Activated naive CD4-positive, alpha-beta T cell treated with anti-CD3 and anti-CD28 coated beads, Interleukin-2, amount 50 U/mL, for 72 hours (primary cell): ENCODE data around the gene RSPH1. TPM values are rescaled to one million over a fixed set of nuclear protein-coding genes. Genes with fewer than 3 reads are reported as not detected.
A peak's percentile ranks its signal among the peaks of the same experiment; 100 is the strongest.

Experiments used
- ATAC-seq, 2 donors: fragments of 150-1000 bp; cut with Tn5 transposase; 2 replicates each; pipeline ENCODE4 v1.10.0; 2021; ENCODE audit warnings: mild to moderate bottlenecking in 2 of 2, moderate library complexity in 2 of 2
- DNase-seq, 2 donors: peaks; one replicate each; pipeline ENCODE4 v3.0.0; 2021 to 2022; ENCODE audit warnings: low spot score in 2 of 2
- H3K27ac Mint-ChIP-seq, 2 donors: one replicate each; pipeline ENCODE4 v1.8.0; 2022; ENCODE audit warnings: mild to moderate bottlenecking in 2 of 2, mixed read lengths in 2 of 2
- H3K36me3 Mint-ChIP-seq, 2 donors: one replicate each; pipeline ENCODE4 v1.8.0; 2022; ENCODE audit warnings: mixed read lengths in 2 of 2
- H3K9me3 Mint-ChIP-seq, 2 donors: one replicate each; pipeline ENCODE4 v1.8.0; 2022; ENCODE audit warnings: mixed read lengths in 2 of 2
- total RNA-seq, 2 donors: library from RNA; stranded (reverse); gene quantifications; one replicate each; pipeline ENCODE4 v1.2.3, GENCODE V29; 2022

RSPH1 gene
- total RNA-seq, 2 donors from 2014 or later: 0.11 to 0.33 TPM

DNA sequence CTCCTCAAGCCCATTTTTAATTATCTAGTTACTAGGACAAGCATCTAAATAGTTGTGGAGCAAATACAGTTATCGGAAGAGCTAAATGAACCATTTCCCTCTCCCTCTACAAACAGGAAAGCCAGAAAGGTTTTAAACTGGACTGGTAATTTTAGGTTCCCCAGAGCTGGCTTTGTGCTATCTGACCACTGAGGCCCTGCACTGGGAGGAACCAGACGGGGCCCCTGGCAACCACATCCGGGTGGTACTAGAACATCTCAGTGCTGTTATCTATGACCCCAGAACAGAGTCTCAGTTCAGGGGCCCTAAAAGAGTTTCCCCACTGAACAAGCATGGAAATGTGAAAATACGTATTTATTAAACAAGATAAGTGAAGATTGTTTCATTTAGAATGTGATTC, 7.7 kb upstream of the RSPH1 start:
- Mint-ChIP-seq H3K27ac (peak overlapping the region in 1 of 2 donors; percentile 6), H3K9me3 (no peaks in the 10 kb centered on the region), H3K36me3 (no peaks in the 10 kb centered on the region)
- ATAC-seq: no peak
- no peak for DNase-seq

GRCh38 chr21:42500736-42501135, 4.7 kb upstream of the RSPH1 start:
- no peak for DNase-seq
- H3K9me3 Mint-ChIP-seq: no peaks in the 10 kb centered on the region
- no peak overlapping the region for H3K27ac Mint-ChIP-seq
- ATAC-seq: no peak
- H3K36me3 Mint-ChIP-seq: no peaks in the 10 kb centered on the region

- ATAC-seq (no peak), DNase-seq (no peak)
- no peaks in the 10 kb centered on the region for H3K36me3 Mint-ChIP-seq
- no peak overlapping the region for H3K27ac Mint-ChIP-seq
- no peaks in the 10 kb centered on the region for H3K9me3 Mint-ChIP-seq
Measured at GRCh38 chr21:42500225-42500624, 4.2 kb upstream of the RSPH1 start.

DNA sequence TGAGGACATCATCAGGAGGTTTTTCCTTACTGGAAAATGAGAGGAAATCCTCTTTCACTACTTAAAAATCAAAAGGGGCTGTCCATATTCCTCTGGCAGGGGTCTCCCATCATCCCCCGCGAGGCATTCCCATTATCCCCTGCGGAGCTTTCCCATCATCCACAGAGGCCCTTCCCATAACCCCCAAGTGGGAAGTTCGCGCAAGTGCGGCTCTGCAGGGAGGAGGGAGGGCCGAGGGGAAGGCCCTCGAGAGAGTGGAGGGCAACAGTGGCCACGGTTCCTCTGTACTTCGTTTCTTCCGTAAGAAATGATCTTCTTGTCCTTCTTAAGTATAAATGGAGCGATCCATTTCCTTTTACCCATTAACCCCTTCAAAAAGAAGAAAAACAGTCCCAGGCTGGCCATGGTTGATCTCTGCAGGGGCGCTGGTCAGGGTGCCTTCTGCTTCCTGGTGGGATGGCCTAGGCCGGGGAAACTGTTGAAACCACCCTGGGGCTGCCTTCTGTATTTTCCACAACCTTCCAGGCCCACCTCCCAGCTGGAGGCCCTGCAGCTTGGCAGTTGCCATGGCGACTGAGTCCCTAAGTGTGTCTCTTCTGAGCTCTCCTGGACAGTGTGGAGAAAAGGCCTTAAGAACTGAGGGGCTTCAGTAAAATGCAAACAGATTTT, 3.6 kb upstream of the RSPH1 start:
- H3K36me3 Mint-ChIP-seq: no peaks in the 10 kb centered on the region
- H3K27ac Mint-ChIP-seq: no peak overlapping the region
- H3K9me3 Mint-ChIP-seq: no peaks in the 10 kb centered on the region
- DNase-seq (no peak), ATAC-seq (no peak)

DNA sequence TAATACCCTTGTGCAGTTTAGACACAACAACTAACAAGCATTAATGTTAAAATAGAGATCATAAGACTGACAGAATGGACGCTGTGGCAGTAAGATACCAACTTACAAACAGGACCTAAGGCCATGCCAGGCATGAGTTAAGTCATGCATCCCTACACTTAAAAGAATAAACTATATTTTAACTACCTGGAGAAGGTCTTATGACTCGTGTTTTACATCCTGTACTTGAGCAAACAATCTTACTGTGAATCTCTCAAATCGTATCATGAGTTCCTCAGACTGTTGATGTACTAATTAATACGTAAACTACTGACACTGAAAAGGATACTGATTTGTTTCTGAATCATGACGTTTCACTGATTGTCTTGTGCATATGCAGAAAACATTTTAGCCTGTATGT, 2.0 kb upstream of the RSPH1 start:
- no peaks in the 10 kb centered on the region for H3K36me3 Mint-ChIP-seq
- ATAC-seq (no peak), DNase-seq (no peak)
- H3K9me3 Mint-ChIP-seq: no peaks in the 10 kb centered on the region
- H3K27ac Mint-ChIP-seq: no peak overlapping the region

DNA sequence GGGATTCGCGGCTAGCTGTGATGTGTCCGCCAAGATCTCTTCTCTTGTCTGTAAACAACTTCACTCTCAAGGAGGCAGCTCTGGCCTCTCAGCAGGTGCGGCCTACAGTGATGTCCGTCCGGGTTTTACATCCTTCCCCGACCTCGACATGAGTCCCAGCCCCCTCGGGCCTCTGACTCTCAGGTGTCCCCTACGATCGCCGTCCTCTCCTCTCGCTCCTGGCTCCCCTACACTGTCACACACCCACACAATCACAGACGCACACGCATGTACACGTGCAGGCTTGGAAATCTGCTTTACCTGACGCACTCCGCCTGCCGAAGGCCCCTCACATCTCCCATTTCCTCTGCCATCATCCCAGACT, 797 bp upstream of the RSPH1 start:
- DNase-seq (no peak), ATAC-seq (no peak)
- Mint-ChIP-seq H3K9me3 (no peaks in the 10 kb centered on the region), H3K27ac (peak overlapping the region; percentile 81 to 92), H3K36me3 (no peaks in the 10 kb centered on the region)

GRCh38 chr21:42495765-42496119, 282 bp downstream of the RSPH1 start:
- DNase-seq (no peak), ATAC-seq (no peak)
- H3K36me3 Mint-ChIP-seq: no peaks in the 10 kb centered on the region
- no peaks in the 10 kb centered on the region for H3K9me3 Mint-ChIP-seq
- peak overlapping the region; percentile 26 to 81 for H3K27ac Mint-ChIP-seq

DNA sequence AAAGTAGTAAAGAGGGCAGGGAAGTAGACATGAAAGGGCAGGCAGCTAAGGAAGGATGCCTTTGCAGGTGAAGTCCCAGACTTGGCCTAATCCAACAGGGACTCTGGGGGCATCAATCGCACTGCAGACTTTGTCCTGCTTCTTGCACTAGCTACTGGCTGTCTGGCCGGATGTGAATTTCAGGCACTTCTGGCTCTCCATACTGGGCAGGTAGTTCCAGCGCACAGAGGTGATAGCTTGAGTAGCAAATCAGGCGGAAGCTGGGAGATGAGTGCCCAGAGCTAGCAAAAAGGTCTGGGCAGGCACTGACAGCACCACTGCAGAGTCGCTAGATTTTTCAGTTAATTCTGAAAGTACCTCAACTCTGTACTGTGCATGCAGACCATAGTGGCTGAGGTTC, 997 bp downstream of the RSPH1 start:
- DNase-seq (no peak), ATAC-seq (no peak)
- no peaks in the 10 kb centered on the region for H3K36me3 Mint-ChIP-seq
- peak overlapping the region in 1 of 2 donors; percentile 81 for H3K27ac Mint-ChIP-seq
- H3K9me3 Mint-ChIP-seq: no peaks in the 10 kb centered on the region

- peaks cover 0 to 7% of the 10 kb centered on the region in 2 donors for H3K36me3 Mint-ChIP-seq
- H3K27ac Mint-ChIP-seq: no peak overlapping the region
- H3K9me3 Mint-ChIP-seq: peaks cover 5 to 6% of the 10 kb centered on the region in 2 donors
- ATAC-seq (no peak), DNase-seq (no peak)
Measured at GRCh38 chr21:42493109-42494060, 2.6 kb downstream of the RSPH1 start.

GRCh38 chr21:42492201-42492600, 3.8 kb downstream of the RSPH1 start:
- H3K36me3 Mint-ChIP-seq: peaks cover 0 to 7% of the 10 kb centered on the region in 2 donors
- no peak for ATAC-seq

GRCh38 chr21:42491328-42491727, 4.7 kb downstream of the RSPH1 start:
- Mint-ChIP-seq H3K36me3 (peaks cover 0 to 7% of the 10 kb centered on the region in 2 donors), H3K9me3 (peaks cover 5 to 6% of the 10 kb centered on the region in 2 donors), H3K27ac (no peak overlapping the region)
- DNase-seq (no peak), ATAC-seq (no peak)

More at GRCh38 chr21:42492201-42492600, 3.8 kb downstream of the RSPH1 start:
- Mint-ChIP-seq H3K9me3 (peaks cover 5 to 6% of the 10 kb centered on the region in 2 donors), H3K27ac (no peak overlapping the region)
- DNase-seq: no peak

DNA sequence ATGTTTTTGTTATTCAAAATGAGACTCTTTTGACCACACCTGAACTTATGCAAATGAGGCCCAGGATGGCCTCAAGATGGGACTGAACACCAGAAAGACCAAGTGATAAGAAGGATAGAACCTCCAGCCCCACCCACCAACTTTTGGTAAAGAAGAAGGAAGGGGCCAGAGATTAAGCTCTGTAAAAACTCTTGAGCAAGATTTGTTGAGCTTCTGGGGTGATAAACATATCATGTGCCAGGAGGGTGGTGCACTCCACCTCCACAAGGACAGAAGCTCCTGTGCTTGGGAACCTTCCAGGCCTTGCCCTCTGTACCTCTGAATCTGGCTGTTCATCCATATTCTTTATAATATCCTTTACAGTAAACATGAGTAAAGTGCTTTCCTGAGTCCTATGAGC, 5.3 kb downstream of the RSPH1 start:
- H3K27ac Mint-ChIP-seq: peak overlapping the region in 1 of 2 donors; percentile 38
- ATAC-seq: no peak
- H3K9me3 Mint-ChIP-seq: peaks cover 5 to 6% of the 10 kb centered on the region in 2 donors
- H3K36me3 Mint-ChIP-seq: peaks cover 0 to 7% of the 10 kb centered on the region in 2 donors
- no peak for DNase-seq

DNA sequence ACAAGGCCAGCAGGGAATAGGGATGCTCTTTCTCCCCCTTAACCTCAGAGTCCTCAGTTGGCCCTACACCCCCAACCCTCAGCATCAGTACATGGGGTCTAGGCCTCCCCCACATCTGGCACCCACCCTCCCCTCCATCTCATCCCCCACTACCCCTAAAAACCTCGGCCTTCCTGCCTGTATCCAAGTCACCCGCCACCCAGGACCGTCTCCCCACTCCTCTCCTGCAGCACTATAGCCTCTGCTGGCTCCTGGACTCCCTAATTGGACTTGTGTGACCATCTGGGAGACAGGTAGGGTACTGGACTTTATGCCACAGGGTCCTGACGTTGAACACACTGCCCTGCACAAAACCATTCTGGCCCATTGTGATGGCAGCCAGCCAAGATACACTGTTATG, 6.0 kb downstream of the RSPH1 start:
- no peak for DNase-seq
- Mint-ChIP-seq H3K27ac (no peak overlapping the region), H3K9me3 (peaks cover 5 to 6% of the 10 kb centered on the region in 2 donors), H3K36me3 (peaks cover 0 to 7% of the 10 kb centered on the region in 2 donors)
- no peak for ATAC-seq

GRCh38 chr21:42489006-42489563, 6.9 kb downstream of the RSPH1 start:
- DNase-seq (no peak), ATAC-seq (no peak)
- H3K36me3 Mint-ChIP-seq: peaks cover 0 to 7% of the 10 kb centered on the region in 2 donors
- no peak overlapping the region for H3K27ac Mint-ChIP-seq
- peaks cover 5 to 6% of the 10 kb centered on the region in 2 donors for H3K9me3 Mint-ChIP-seq

DNA sequence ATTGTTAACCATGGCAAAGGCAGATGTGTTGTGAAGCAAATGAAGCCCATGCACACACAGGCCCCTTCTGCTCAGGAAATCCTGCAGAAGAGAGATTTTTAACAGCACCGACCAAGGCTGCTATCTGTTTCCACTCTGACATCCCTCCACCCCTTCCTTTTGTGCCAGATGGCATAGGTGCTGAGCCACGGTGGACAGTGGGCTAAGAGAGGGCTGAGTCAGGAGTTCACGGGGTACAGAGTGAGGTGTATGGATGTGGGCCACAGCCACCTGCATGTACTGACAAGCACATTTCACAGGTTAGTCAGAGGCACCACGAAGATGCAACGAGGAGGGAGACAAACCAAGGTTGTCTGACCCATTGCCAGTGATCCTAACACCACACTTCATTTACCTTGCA, 9.5 kb downstream of the RSPH1 start:
- H3K27ac Mint-ChIP-seq: no peak overlapping the region
- DNase-seq (no peak), ATAC-seq (no peak)
- peaks cover 0 to 7% of the 10 kb centered on the region in 2 donors for H3K36me3 Mint-ChIP-seq
- peaks cover 5 to 6% of the 10 kb centered on the region in 2 donors for H3K9me3 Mint-ChIP-seq

DNA sequence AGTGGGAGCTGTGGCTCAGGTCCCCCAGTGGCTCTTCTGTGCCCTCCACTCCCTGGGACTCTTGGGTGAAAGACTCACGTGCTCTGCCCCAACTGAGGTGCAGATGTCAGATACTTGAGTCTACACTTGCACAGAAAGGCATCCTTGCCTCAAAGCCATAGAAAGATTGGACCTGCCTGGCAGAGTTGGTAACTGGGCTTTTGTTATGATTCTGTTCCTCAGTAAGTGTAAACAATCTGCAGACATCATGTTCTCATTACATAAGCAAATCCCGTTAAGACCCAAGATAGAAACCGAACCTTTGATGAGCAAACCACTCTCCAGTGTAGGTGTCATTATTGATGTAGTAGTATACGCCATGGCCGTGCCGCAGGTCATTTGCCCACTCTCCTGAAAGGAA, 10.0 kb downstream of the RSPH1 start:
- peaks cover 5 to 6% of the 10 kb centered on the region in 2 donors for H3K9me3 Mint-ChIP-seq

GRCh38 chr21:42484966-42485365, 11.1 kb downstream of the RSPH1 start:
- peaks cover 5 to 6% of the 10 kb centered on the region in 2 donors for H3K9me3 Mint-ChIP-seq
- H3K36me3 Mint-ChIP-seq: peaks cover 0 to 7% of the 10 kb centered on the region in 2 donors
- no peak for DNase-seq
- no peak overlapping the region for H3K27ac Mint-ChIP-seq
- ATAC-seq: no peak

More for the DNA sequence above, 10.0 kb downstream of the RSPH1 start:
- ATAC-seq: no peak
- no peak overlapping the region for H3K27ac Mint-ChIP-seq
- peaks cover 0 to 7% of the 10 kb centered on the region in 2 donors for H3K36me3 Mint-ChIP-seq
- no peak for DNase-seq
